Breast epithelium (tissue), 4 donors: ENCODE data around the gene ITPRID1. TPM values are rescaled to one million over a fixed set of nuclear protein-coding genes. Genes with fewer than 3 reads are reported as not detected.

Experiments
- DNase-seq, 2 donors: peaks; one replicate each; pipeline ENCODE4 v3.0.0-alpha.2; 2019; ENCODE audit warnings: low spot score in 2 of 2
- H3K27ac ChIP-seq, 2 donors: fragments of 200-600 bp; sonication (generic) in 1 of 2; one replicate each; pipeline ENCODE4 v1.5.1; 2016 to 2019; ENCODE audit warnings: mild to moderate bottlenecking in 1 of 2
- H3K27me3 ChIP-seq, 2 donors: fragments of 200-600 bp; sonication (generic) in 1 of 2; one replicate each; pipeline versions ENCODE4 v1.5.1 to v1.6.0; 2017 to 2019; ENCODE audit warnings: control low read depth in 1 of 2, mild to moderate bottlenecking in 1 of 2
- H3K36me3 ChIP-seq: fragments of 200-600 bp; one replicate; pipeline ENCODE4 v1.5.1; 2019
- H3K4me1 ChIP-seq, 2 donors: fragments of 200-600 bp; sonication (generic); one replicate each; pipeline ENCODE4 v1.5.1; 2016 to 2019; ENCODE audit warnings: control low read depth in 1 of 2
- H3K4me3 ChIP-seq, 3 donors: fragments of 200-600 bp; sonication (generic); 1 replicate in 2 of 3; 2 replicates in 1 of 3; pipeline ENCODE4 v1.5.1; 2016 to 2019; ENCODE audit warnings: mild to moderate bottlenecking in 3 of 3, moderate library complexity in 2 of 3
- H3K9me3 ChIP-seq, 2 donors: fragments of 200-600 bp; sonication (generic) in 1 of 2; one replicate each; pipeline ENCODE4 v1.5.1; 2016 to 2019; ENCODE audit warnings: control low read depth in 1 of 2
- CTCF ChIP-seq, 3 donors: fragments of 450-650 bp; IDR thresholded peaks; one replicate each; pipeline ENCODE4 v1.5.1; 2016 to 2017; ENCODE audit warnings: antibody characterized with exemption in 3 of 3, mild to moderate bottlenecking in 3 of 3, moderate library complexity in 3 of 3
- POLR2A ChIP-seq: fragments of 450-650 bp; IDR thresholded peaks from one replicate; pipeline ENCODE4 v1.6.1; 2016; ENCODE audit warnings: antibody characterized with exemption, mild to moderate bottlenecking, moderate library complexity
- POLR2AphosphoS5 ChIP-seq, 3 donors: sonication (generic); formaldehyde crosslinking; IDR thresholded peaks; one replicate each; pipeline ENCODE4 v1.6.1; 2017; ENCODE audit warnings: antibody characterized with exemption in 3 of 3
- intact Hi-C: fragments of 100-400 bp; cut with DNase I; formaldehyde crosslinking; loops from one replicate; pipeline ENCODE4 v1.15.1; 2023; ENCODE audit warnings: low total_unique reads
- total RNA-seq, 3 donors: library from RNA; depleted of rRNA; stranded (reverse); fragments of >200 nt; gene quantifications; one replicate each; pipeline ENCODE4 v1.1.0, GENCODE V29; 2016

The ITPRID1 gene
- total RNA-seq, 3 donors from 2014 or later, result 1.6 to 2.6 TPM; not detected in 1

- no peak overlapping the region for H3K27ac ChIP-seq
- TF ChIP-seq CTCF (IDR thresholded peaks at IDR 0.05) (no peak), POLR2AphosphoS5 (IDR thresholded peaks at IDR 0.05) (no peak), POLR2A (no peak)
- H3K9me3 ChIP-seq, result no peaks in the 10 kb centered on the region
- no peak overlapping the region for H3K4me3 ChIP-seq
- H3K36me3 ChIP-seq, result no peaks in the 10 kb centered on the region
- no peaks in the 10 kb centered on the region for H3K27me3 ChIP-seq
- no peaks in the 10 kb centered on the region for H3K4me1 ChIP-seq
- intact Hi-C loops, result no loop called here
- DNase-seq, result no peak
These were observed 175.1 kb downstream of the ITPRID1 start for GRCh38 chr7:31688996-31689395.

GRCh38 chr7:31690935-31691334, 177.0 kb downstream of the ITPRID1 start:
- Histone ChIP-seq H3K36me3 (no peaks in the 10 kb centered on the region), H3K9me3 (no peaks in the 10 kb centered on the region), H3K27me3 (no peaks in the 10 kb centered on the region), H3K4me1 (no peaks in the 10 kb centered on the region), H3K27ac (no peak overlapping the region), H3K4me3 (no peak overlapping the region)
- no peak for DNase-seq
- TF ChIP-seq POLR2AphosphoS5 (IDR thresholded peaks at IDR 0.05), result no peak
- no peak for TF ChIP-seq CTCF (IDR thresholded peaks at IDR 0.05)
- TF ChIP-seq POLR2A, result no peak
- intact Hi-C loops, result no loop called here

- Histone ChIP-seq H3K9me3 (no peaks in the 10 kb centered on the region), H3K4me1 (no peaks in the 10 kb centered on the region), H3K27me3 (no peaks in the 10 kb centered on the region), H3K27ac (no peak overlapping the region), H3K4me3 (no peak overlapping the region), H3K36me3 (no peaks in the 10 kb centered on the region)
- DNase-seq, result no peak
- intact Hi-C loops, result no loop called here
- TF ChIP-seq POLR2A, result no peak
- no peak for TF ChIP-seq CTCF (IDR thresholded peaks at IDR 0.05)
- no peak for TF ChIP-seq POLR2AphosphoS5 (IDR thresholded peaks at IDR 0.05)
These were observed 178.6 kb downstream of the ITPRID1 start for GRCh38 chr7:31692451-31692850.

- H3K36me3 ChIP-seq, result no peaks in the 10 kb centered on the region
- H3K9me3 ChIP-seq, result no peaks in the 10 kb centered on the region
- intact Hi-C loops, result no loop called here
- no peak for DNase-seq
- no peak for TF ChIP-seq CTCF (IDR thresholded peaks at IDR 0.05)
- no peak for TF ChIP-seq POLR2A
- TF ChIP-seq POLR2AphosphoS5 (IDR thresholded peaks at IDR 0.05), result no peak
- H3K4me3 ChIP-seq, result no peak overlapping the region
- no peaks in the 10 kb centered on the region for H3K27me3 ChIP-seq
- H3K4me1 ChIP-seq, result no peaks in the 10 kb centered on the region
- H3K27ac ChIP-seq, result no peak overlapping the region
These were observed 179.0 kb downstream of the ITPRID1 start for GRCh38 chr7:31692871-31693270.

GRCh38 chr7:31695859-31696614, 182.1 kb downstream of the ITPRID1 start:
- Histone ChIP-seq H3K4me1 (no peaks in the 10 kb centered on the region), H3K9me3 (no peaks in the 10 kb centered on the region), H3K27me3 (no peaks in the 10 kb centered on the region), H3K27ac (peak overlapping the region in 1 of 2 donors; percentile 69), H3K4me3 (no peak overlapping the region), H3K36me3 (no peaks in the 10 kb centered on the region)
- DNase-seq, result no peak
- no peak for TF ChIP-seq CTCF (IDR thresholded peaks at IDR 0.05)
- TF ChIP-seq POLR2AphosphoS5 (IDR thresholded peaks at IDR 0.05), result no peak
- no peak for TF ChIP-seq POLR2A
- intact Hi-C loops, result no loop called here
